Measurements from ENCODE around the gene TMEM165.

DNA sequence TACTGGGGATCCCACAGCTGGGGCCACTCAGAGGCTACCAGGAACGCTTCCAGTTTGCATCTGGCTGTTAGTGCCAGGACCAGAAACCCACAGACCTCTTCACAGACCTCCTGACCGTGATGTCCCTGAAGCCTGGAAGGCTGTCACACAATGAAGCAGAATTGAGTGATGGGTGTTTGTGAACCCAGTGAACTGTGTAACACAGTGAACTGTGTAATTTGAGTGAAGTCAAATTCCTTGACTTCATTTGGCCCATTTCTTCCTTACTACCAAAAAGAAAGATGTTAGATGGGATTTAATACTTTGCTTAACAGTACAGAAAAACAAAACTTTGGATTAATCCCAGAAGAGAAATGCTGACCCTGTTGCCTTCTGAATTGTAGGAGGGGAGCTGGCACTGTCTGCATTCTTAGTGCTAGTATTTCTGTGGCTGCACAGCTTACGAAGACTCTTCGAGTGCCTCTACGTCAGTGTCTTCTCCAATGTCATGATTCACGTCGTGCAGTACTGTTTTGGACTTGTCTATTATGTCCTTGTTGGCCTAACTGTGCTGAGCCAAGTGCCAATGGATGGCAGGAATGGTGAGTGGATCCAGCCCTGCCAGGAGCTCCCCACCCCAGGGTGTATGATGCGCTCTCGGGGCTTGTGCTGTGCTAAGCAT, 31.9 kb upstream of the TMEM165 start:
- TF ChIP-seq RAD21 (IDR thresholded peaks at IDR 0.05; ENCODE audit: low read length) (no peak), POLR2A (IDR thresholded peaks at IDR 0.05; ENCODE audit: low read depth, low read length) (no peak), CEBPB (IDR thresholded peaks at IDR 0.05; ENCODE audit: low read depth, low read length) (no peak), CTCF (conservative IDR thresholded peaks at IDR 0.05; ENCODE audit: low read depth, low read length) (no peak), MAFK (IDR thresholded peaks at IDR 0.05; ENCODE audit: low read depth, low read length) (no peak), FOS (IDR thresholded peaks at IDR 0.05; ENCODE audit: low read depth, low read length) (no peak), BHLHE40 (IDR thresholded peaks at IDR 0.05; ENCODE audit: low read depth, low read length) (no peak), NFE2L2 (IDR thresholded peaks at IDR 0.05; ENCODE audit: low read depth, low read length) (no peak), MAZ (IDR thresholded peaks at IDR 0.05; ENCODE audit: borderline replicate concordance, low read depth, low read length) (no peak)
